ENCODE measurements around the gene PTOV1.

The PTOV1 gene

GRCh38 chr19:49830766-49831165 is 20.2 kb upstream of the PTOV1 start:
- no peak overlapping the region for H2AFZ ChIP-seq (ENCODE audit: low read depth, low read length)
- peaks cover 69% of the 10 kb centered on the region for H3K79me1 ChIP-seq (replicated peaks; ENCODE audit: low read length, poor library complexity, severe bottlenecking)
- no peak overlapping the region for H3K4me3 ChIP-seq (ENCODE audit: insufficient read depth in 1 of 2, low read depth in 1 of 2, low read length in 2 of 2)
- H2BK12ac ChIP-seq (ENCODE audit: low read length in 2 of 2): no peak overlapping the region
- H3K4me2 ChIP-seq (ENCODE audit: low read length, poor library complexity, severe bottlenecking): no peak overlapping the region
- no peak overlapping the region for H3K14ac ChIP-seq (ENCODE audit: low read length in 2 of 2)
- no peaks in the 10 kb centered on the region for H3K27me3 ChIP-seq (ENCODE audit: control insufficient read depth in 1 of 2, insufficient read depth in 1 of 2, low read length in 2 of 2)
- no peak overlapping the region for H2BK120ac ChIP-seq (ENCODE audit: low read depth, low read length)
- H2BK5ac ChIP-seq (ENCODE audit: low read depth, low read length, poor library complexity, severe bottlenecking): no peak overlapping the region
- H3K23ac ChIP-seq (ENCODE audit: low read length in 2 of 2): no peak overlapping the region
- H3K4me1 ChIP-seq (ENCODE audit: control insufficient read depth, insufficient read depth, low read depth, low read length): peaks cover 24% of the 10 kb centered on the region
- H3K9ac ChIP-seq (ENCODE audit: low read length): no peak overlapping the region
- no peak for DNase-seq
- H3K9me3 ChIP-seq (ENCODE audit: control insufficient read depth, low read length): no peaks in the 10 kb centered on the region
- H3K27ac ChIP-seq (ENCODE audit: low read length, poor library complexity, severe bottlenecking): no peak overlapping the region
- no peak overlapping the region for H2BK15ac ChIP-seq (ENCODE audit: low read depth, poor library complexity, severe bottlenecking)
- H2AK5ac ChIP-seq (ENCODE audit: low read length, severe bottlenecking): no peak overlapping the region
- H3K4ac ChIP-seq (ENCODE audit: low read depth in 1 of 2, low read length in 2 of 2): no peak overlapping the region
- WGBS: 91% methylated on average over 9 of the region's 12 CpGs
- H3K36me3 ChIP-seq (ENCODE audit: control insufficient read depth in 1 of 2, insufficient read depth in 2 of 2, low read depth in 1 of 2, low read length in 2 of 2): peaks cover 79 to 92% of the 10 kb centered on the region in 2 experiments
- no peak overlapping the region for H3K18ac ChIP-seq (ENCODE audit: low read depth in 1 of 2, low read length in 2 of 2)
- H4K91ac ChIP-seq (ENCODE audit: low read length): no peak overlapping the region
- H4K8ac ChIP-seq (ENCODE audit: low read length): no peak overlapping the region

- peaks cover 71% of the 10 kb centered on the region for H3K79me1 ChIP-seq (replicated peaks; ENCODE audit: low read length, poor library complexity, severe bottlenecking)
- H2BK12ac ChIP-seq (ENCODE audit: low read length in 2 of 2): no peak overlapping the region
- H2AK5ac ChIP-seq (ENCODE audit: low read length, severe bottlenecking): no peak overlapping the region
- no peak overlapping the region for H3K9ac ChIP-seq (ENCODE audit: low read length)
- DNase-seq: no peak
- H2AFZ ChIP-seq (ENCODE audit: low read depth, low read length): no peak overlapping the region
- H3K27ac ChIP-seq (ENCODE audit: low read length, poor library complexity, severe bottlenecking): no peak overlapping the region
- H3K9me3 ChIP-seq (ENCODE audit: control insufficient read depth, low read length): no peaks in the 10 kb centered on the region
- WGBS: 88% methylated on average over 8 of the region's 8 CpGs
- no peak overlapping the region for H3K4ac ChIP-seq (ENCODE audit: low read depth in 1 of 2, low read length in 2 of 2)
- H2BK120ac ChIP-seq (ENCODE audit: low read depth, low read length): no peak overlapping the region
- H3K4me3 ChIP-seq (ENCODE audit: insufficient read depth in 1 of 2, low read depth in 1 of 2, low read length in 2 of 2): no peak overlapping the region
- H3K36me3 ChIP-seq (ENCODE audit: control insufficient read depth in 1 of 2, insufficient read depth in 2 of 2, low read depth in 1 of 2, low read length in 2 of 2): peaks cover 87 to 95% of the 10 kb centered on the region in 2 experiments
- no peak overlapping the region for H3K14ac ChIP-seq (ENCODE audit: low read length in 2 of 2)
- no peak overlapping the region for H3K18ac ChIP-seq (ENCODE audit: low read depth in 1 of 2, low read length in 2 of 2)
- peaks cover 26% of the 10 kb centered on the region for H3K4me1 ChIP-seq (ENCODE audit: control insufficient read depth, insufficient read depth, low read depth, low read length)
- no peak overlapping the region for H2BK15ac ChIP-seq (ENCODE audit: low read depth, poor library complexity, severe bottlenecking)
- H4K8ac ChIP-seq (ENCODE audit: low read length): no peak overlapping the region
- no peak overlapping the region for H4K91ac ChIP-seq (ENCODE audit: low read length)
- H3K27me3 ChIP-seq (ENCODE audit: control insufficient read depth in 1 of 2, insufficient read depth in 1 of 2, low read length in 2 of 2): no peaks in the 10 kb centered on the region
- H3K4me2 ChIP-seq (ENCODE audit: low read length, poor library complexity, severe bottlenecking): no peak overlapping the region
- no peak overlapping the region for H3K23ac ChIP-seq (ENCODE audit: low read length in 2 of 2)
- no peak overlapping the region for H2BK5ac ChIP-seq (ENCODE audit: low read depth, low read length, poor library complexity, severe bottlenecking)
These were observed 19.4 kb upstream of the PTOV1 start for GRCh38 chr19:49831592-49831991.

- DNase-seq: no peak
- no peak overlapping the region for H3K27ac ChIP-seq (ENCODE audit: low read length, poor library complexity, severe bottlenecking)
- no peaks in the 10 kb centered on the region for H3K9me3 ChIP-seq (ENCODE audit: control insufficient read depth, low read length)
- no peak overlapping the region for H2BK5ac ChIP-seq (ENCODE audit: low read depth, low read length, poor library complexity, severe bottlenecking)
- H3K4ac ChIP-seq (ENCODE audit: low read depth in 1 of 2, low read length in 2 of 2): no peak overlapping the region
- no peak overlapping the region for H3K4me2 ChIP-seq (ENCODE audit: low read length, poor library complexity, severe bottlenecking)
- H2BK15ac ChIP-seq (ENCODE audit: low read depth, poor library complexity, severe bottlenecking): no peak overlapping the region
- no peaks in the 10 kb centered on the region for H3K27me3 ChIP-seq (ENCODE audit: control insufficient read depth in 1 of 2, insufficient read depth in 1 of 2, low read length in 2 of 2)
- H3K9ac ChIP-seq (ENCODE audit: low read length): no peak overlapping the region
- H3K79me1 ChIP-seq (replicated peaks; ENCODE audit: low read length, poor library complexity, severe bottlenecking): peaks cover 62% of the 10 kb centered on the region
- no peak overlapping the region for H4K8ac ChIP-seq (ENCODE audit: low read length)
- no peak overlapping the region for H2AK5ac ChIP-seq (ENCODE audit: low read length, severe bottlenecking)
- 86% methylated on average over 6 of the region's 9 CpGs for WGBS
- H2AFZ ChIP-seq (ENCODE audit: low read depth, low read length): no peak overlapping the region
- no peak overlapping the region for H3K23ac ChIP-seq (ENCODE audit: low read length in 2 of 2)
- no peak overlapping the region for H3K18ac ChIP-seq (ENCODE audit: low read depth in 1 of 2, low read length in 2 of 2)
- peaks cover 89 to 93% of the 10 kb centered on the region in 2 experiments for H3K36me3 ChIP-seq (ENCODE audit: control insufficient read depth in 1 of 2, insufficient read depth in 2 of 2, low read depth in 1 of 2, low read length in 2 of 2)
- no peak overlapping the region for H3K14ac ChIP-seq (ENCODE audit: low read length in 2 of 2)
- peaks cover 35% of the 10 kb centered on the region for H3K4me1 ChIP-seq (ENCODE audit: control insufficient read depth, insufficient read depth, low read depth, low read length)
- no peak overlapping the region for H3K4me3 ChIP-seq (ENCODE audit: insufficient read depth in 1 of 2, low read depth in 1 of 2, low read length in 2 of 2)
- H4K91ac ChIP-seq (ENCODE audit: low read length): no peak overlapping the region
- H2BK120ac ChIP-seq (ENCODE audit: low read depth, low read length): no peak overlapping the region
- no peak overlapping the region for H2BK12ac ChIP-seq (ENCODE audit: low read length in 2 of 2)
These were observed 18.4 kb upstream of the PTOV1 start for GRCh38 chr19:49832556-49832955.

GRCh38 chr19:49833599-49833998 is 17.4 kb upstream of the PTOV1 start:
- H2AFZ ChIP-seq (ENCODE audit: low read depth, low read length): no peak overlapping the region
- H3K27ac ChIP-seq (ENCODE audit: low read length, poor library complexity, severe bottlenecking): no peak overlapping the region
- no peaks in the 10 kb centered on the region for H3K27me3 ChIP-seq (ENCODE audit: control insufficient read depth in 1 of 2, insufficient read depth in 1 of 2, low read length in 2 of 2)
- H3K79me1 ChIP-seq (replicated peaks; ENCODE audit: low read length, poor library complexity, severe bottlenecking): peaks cover 57% of the 10 kb centered on the region
- peaks cover 33% of the 10 kb centered on the region for H3K4me1 ChIP-seq (ENCODE audit: control insufficient read depth, insufficient read depth, low read depth, low read length)
- H2AK5ac ChIP-seq (ENCODE audit: low read length, severe bottlenecking): no peak overlapping the region
- no peak overlapping the region for H3K4me2 ChIP-seq (ENCODE audit: low read length, poor library complexity, severe bottlenecking)
- no peak overlapping the region for H3K23ac ChIP-seq (ENCODE audit: low read length in 2 of 2)
- no peak overlapping the region for H2BK5ac ChIP-seq (ENCODE audit: low read depth, low read length, poor library complexity, severe bottlenecking)
- H3K9ac ChIP-seq (ENCODE audit: low read length): no peak overlapping the region
- H3K9me3 ChIP-seq (ENCODE audit: control insufficient read depth, low read length): no peaks in the 10 kb centered on the region
- H3K4me3 ChIP-seq (ENCODE audit: insufficient read depth in 1 of 2, low read depth in 1 of 2, low read length in 2 of 2): no peak overlapping the region
- H3K14ac ChIP-seq (ENCODE audit: low read length in 2 of 2): no peak overlapping the region
- DNase-seq: no peak
- H2BK120ac ChIP-seq (ENCODE audit: low read depth, low read length): no peak overlapping the region
- no peak overlapping the region for H3K4ac ChIP-seq (ENCODE audit: low read depth in 1 of 2, low read length in 2 of 2)
- H2BK15ac ChIP-seq (ENCODE audit: low read depth, poor library complexity, severe bottlenecking): no peak overlapping the region
- WGBS: 97% methylated on average over 7 of the region's 7 CpGs
- H4K91ac ChIP-seq (ENCODE audit: low read length): no peak overlapping the region
- no peak overlapping the region for H3K18ac ChIP-seq (ENCODE audit: low read depth in 1 of 2, low read length in 2 of 2)
- H4K8ac ChIP-seq (ENCODE audit: low read length): no peak overlapping the region
- peaks cover 94 to 95% of the 10 kb centered on the region in 2 experiments for H3K36me3 ChIP-seq (ENCODE audit: control insufficient read depth in 1 of 2, insufficient read depth in 2 of 2, low read depth in 1 of 2, low read length in 2 of 2)
- no peak overlapping the region for H2BK12ac ChIP-seq (ENCODE audit: low read length in 2 of 2)
